HG03097 (cell line): ENCODE data around the gene SYTL2.

Source experiments
- ATAC-seq: cut with Tn5 transposase; IDR thresholded peaks from one replicate; pipeline ENCODE4 v1.9.1; 2021; ENCODE audit not compliant: unreplicated experiment, low FRiP score

Gene SYTL2

DNA sequence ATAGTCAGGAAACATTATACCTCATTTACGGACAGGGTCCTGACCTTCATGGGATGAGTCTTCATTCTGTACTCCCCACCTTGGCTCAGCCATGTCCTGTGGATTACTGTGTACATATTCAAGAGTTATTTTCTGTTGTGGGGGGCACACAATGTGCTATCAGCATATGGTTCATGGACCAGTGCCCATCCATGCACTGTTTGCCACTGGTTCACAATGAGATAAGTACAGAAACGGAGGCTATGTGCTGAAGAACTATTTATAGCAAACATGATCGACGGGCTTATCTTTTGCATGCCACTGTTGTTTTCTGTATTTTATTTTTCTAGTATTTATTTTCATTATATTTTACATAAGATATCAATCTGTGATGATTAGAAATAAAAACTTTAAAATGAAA, 68.6 kb downstream of the SYTL2 start:
- no peak for ATAC-seq

- ATAC-seq, result no peak
Observed at GRCh38 chr11:85740481-85741400, 70.2 kb downstream of the SYTL2 start.

- ATAC-seq, result no peak
Observed at GRCh38 chr11:85737738-85738137, 73.2 kb downstream of the SYTL2 start.

DNA sequence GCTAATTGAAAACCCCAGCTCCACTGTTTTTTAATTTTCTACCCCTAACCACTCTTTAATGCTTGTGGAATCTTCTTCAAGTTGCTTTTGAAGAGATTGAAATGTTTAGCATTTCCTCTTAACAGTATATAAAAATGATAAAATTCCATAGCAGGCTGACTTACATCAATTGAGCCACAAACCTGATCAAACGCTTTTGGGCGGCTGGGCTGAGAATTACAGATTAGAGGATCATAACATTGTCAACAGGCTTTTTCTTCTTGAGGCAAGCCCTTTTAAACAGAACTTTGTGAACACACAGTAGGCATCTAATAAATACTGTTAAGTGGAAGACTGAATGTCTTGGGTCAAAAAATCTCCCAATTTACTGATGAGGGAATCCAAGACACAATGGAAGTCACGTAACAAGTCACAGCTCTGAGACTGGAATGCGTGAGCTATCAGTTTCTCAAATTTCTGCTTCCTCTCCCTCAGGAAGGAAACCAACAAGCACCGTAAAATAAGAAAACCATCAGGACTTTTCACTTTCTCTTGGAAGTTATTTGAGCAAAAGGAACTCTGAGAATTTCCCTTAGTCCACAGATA, 75.0 kb downstream of the SYTL2 start:
- ATAC-seq, result no peak

DNA sequence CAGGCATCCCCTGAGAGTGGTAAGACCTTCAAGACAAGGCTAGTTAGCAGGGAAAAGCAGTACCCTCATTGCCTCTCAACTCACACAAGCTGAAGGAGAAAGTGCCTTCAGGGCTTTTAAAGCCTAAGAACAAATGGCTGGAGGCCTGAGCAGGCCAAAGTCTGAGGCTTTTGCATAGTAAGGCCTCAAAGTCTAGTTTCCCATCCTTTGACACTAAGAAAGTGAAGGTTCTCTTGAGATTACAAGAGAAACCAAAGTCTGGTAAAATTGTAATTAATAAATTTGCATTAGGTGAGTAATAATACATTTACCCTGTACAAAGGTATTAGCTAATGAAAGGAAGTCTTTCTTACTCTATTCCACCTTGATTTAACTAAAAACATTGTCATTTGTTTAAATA, 78.0 kb downstream of the SYTL2 start:
- ATAC-seq, result peak; percentile 71

GRCh38 chr11:85726381-85726780, 84.6 kb downstream of the SYTL2 start:
- no peak for ATAC-seq

DNA sequence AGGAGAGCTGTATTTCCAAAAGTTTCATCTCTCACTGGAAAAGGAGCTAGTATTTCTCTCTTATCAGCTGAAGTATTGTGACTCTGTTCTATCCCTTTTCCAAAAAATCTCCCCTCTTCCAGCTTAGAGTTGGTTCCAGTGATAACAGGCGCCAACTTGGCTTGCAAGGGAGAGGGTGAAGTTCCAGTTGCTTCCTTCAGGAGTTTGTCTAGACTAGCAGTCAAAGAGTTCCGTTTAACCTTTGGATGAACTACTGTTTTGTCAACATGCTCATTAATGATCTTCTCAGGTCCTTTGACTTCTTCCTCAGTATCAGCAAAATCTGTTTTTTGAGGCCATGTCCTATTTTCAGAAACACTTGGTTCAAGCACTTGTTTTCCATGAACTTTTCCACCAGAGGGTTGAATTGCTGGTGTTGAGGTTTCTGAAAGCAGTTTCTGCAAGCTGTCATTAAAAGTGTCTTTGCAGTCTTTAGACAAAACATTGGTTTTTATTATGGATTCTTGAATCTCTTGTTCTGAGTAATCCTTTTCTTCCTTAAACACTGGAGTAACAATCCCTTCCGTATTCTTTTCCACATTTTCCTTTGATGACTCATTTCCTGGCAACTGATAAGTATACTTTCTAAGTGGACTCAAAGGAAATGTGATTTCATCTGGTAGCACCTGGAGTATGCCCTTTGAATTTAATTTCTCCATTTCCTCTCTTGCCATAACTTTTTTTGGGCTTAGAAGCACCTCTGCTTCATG, 85.3 kb downstream of the SYTL2 start:
- ATAC-seq, result no peak

- no peak for ATAC-seq
Observed at GRCh38 chr11:85724748-85725465, 86.0 kb downstream of the SYTL2 start.

DNA sequence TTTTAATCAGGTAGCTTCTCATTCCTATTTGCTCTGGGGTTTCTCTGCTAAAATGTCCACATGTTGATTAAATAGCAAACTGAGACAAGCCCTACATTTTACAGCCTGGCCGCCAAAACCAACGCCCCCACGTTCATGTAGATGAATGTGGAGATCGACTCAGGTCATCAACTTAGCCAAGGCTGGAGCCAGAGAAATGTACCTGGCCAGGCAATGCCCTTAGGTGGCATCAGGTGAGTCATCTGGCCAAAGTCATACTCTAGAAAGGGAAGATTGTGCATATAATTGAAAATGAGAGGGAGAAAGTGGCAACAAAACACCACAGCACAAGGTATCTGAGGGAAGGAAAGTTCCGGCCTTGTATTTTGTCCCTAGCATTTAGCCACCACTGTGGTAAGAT, 87.9 kb downstream of the SYTL2 start:
- no peak for ATAC-seq

DNA sequence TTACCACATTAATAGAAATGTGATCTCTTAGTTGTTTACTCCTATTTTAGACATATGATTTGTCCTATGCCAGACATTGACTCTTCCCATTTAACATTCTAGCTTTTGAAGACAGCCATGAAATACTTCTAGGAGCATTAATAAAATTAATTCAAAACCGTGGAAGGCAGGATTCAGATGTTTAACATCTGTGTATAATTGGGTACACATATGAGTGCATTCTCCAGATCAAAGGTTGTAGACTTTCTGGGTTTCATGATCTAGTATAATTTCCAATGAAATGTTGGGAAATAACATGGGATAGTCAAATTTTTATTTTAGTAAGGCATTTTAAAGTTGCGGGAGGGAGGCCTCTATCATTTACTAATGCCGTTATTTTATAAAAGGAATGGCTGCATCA, 89.8 kb downstream of the SYTL2 start:
- ATAC-seq, result no peak

GRCh38 chr11:85718991-85719807, 91.7 kb downstream of the SYTL2 start:
- ATAC-seq, result no peak

- no peak for ATAC-seq
Observed at GRCh38 chr11:85718126-85718943, 92.6 kb downstream of the SYTL2 start.

- no peak for ATAC-seq
Observed at GRCh38 chr11:85717429-85717828, 93.5 kb downstream of the SYTL2 start.

GRCh38 chr11:85712953-85713352, 98.0 kb downstream of the SYTL2 start:
- ATAC-seq, result no peak

DNA sequence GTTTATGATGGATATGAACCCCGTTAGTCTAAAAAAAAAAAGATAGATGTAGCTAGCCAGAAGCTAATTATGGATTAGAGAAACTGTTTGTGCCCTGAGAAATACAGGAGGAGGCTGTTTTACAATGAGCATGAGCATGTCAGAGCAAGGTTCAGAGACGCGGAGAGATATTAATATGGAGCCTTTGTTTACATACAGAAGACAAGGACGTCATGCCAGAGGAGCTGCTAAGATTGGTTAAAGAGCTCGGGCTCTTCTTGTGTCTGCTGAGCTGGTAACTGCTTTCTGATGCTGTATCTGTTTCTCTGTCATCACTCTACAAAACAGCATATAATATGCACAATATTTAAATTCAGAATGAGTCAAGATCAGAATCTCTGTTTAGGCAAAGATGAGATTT, 100.0 kb downstream of the SYTL2 start:
- ATAC-seq, result no peak

- ATAC-seq, result no peak
Observed at GRCh38 chr11:85709941-85710702, 100.8 kb downstream of the SYTL2 start.

- ATAC-seq, result no peak
Observed at GRCh38 chr11:85705800-85706199, 105.1 kb downstream of the SYTL2 start.

GRCh38 chr11:85704967-85705366, 106.0 kb downstream of the SYTL2 start:
- ATAC-seq, result no peak
